Liver (tissue), 9 donors: ENCODE data around the gene TANGO2. TPM values are rescaled to one million over a fixed set of nuclear protein-coding genes. Genes with fewer than 3 reads are reported as not detected.

Experiments
- DNase-seq: peaks from one replicate; pipeline ENCODE4 v3.0.0-alpha.2; 2017; ENCODE audit warnings: low spot score
- H3K27ac ChIP-seq, 2 donors: one replicate each; pipeline ENCODE4 v1.7.0; 2013; ENCODE audit warnings: inconsistent platforms in 2 of 2, low read length in 2 of 2, control low read depth in 1 of 2, low read depth in 1 of 2, mild to moderate bottlenecking in 1 of 2
- H3K27me3 ChIP-seq, 4 donors: one replicate each; pipeline versions ENCODE4 v1.6.1 to v1.7.0; 2013; ENCODE audit warnings: low read length in 3 of 4, inconsistent platforms in 1 of 4, mild to moderate bottlenecking in 1 of 4, moderate library complexity in 1 of 4; ENCODE audit not compliant: control insufficient read depth in 4 of 4, insufficient read depth in 4 of 4
- H3K36me3 ChIP-seq, 4 donors: one replicate each; pipeline versions ENCODE4 v1.6.1 to v1.7.0; 2013; ENCODE audit warnings: low read length in 3 of 4, mild to moderate bottlenecking in 3 of 4, low read depth in 1 of 4, moderate library complexity in 1 of 4; ENCODE audit not compliant: control insufficient read depth in 4 of 4, insufficient read depth in 3 of 4
- H3K4me1 ChIP-seq, 4 donors: one replicate each; pipeline versions ENCODE4 v1.6.1 to v1.7.0; 2013; ENCODE audit warnings: low read length in 3 of 4, mild to moderate bottlenecking in 3 of 4, moderate library complexity in 1 of 4; ENCODE audit not compliant: control insufficient read depth in 4 of 4, insufficient read depth in 4 of 4
- H3K4me3 ChIP-seq, 3 donors: one replicate each; pipeline versions ENCODE4 v1.6.1 to v1.7.0; 2013; ENCODE audit warnings: low read length in 3 of 3, control low read depth in 1 of 3, low read depth in 1 of 3, mild to moderate bottlenecking in 1 of 3
- H3K9ac ChIP-seq, 2 donors: one replicate each; pipeline ENCODE4 v1.7.0; 2013; ENCODE audit warnings: low read length in 2 of 2, mild to moderate bottlenecking in 2 of 2, moderate library complexity in 2 of 2, control low read depth in 1 of 2, low read depth in 1 of 2
- H3K9me3 ChIP-seq, 4 donors: one replicate each; pipeline versions ENCODE4 v1.6.1 to v1.7.0; 2013; ENCODE audit warnings: low read length in 3 of 4; ENCODE audit not compliant: control insufficient read depth in 4 of 4
- ATF3 ChIP-seq: IDR thresholded peaks from 2 replicates; pipeline ENCODE4 v1.6.1; 2016; ENCODE audit warnings: antibody characterized with exemption
- FOXA1 ChIP-seq: IDR thresholded peaks from 2 replicates; pipeline ENCODE4 v1.6.1; 2016; ENCODE audit warnings: antibody characterized with exemption
- FOXA2 ChIP-seq: IDR thresholded peaks from 2 replicates; pipeline ENCODE4 v1.6.1; 2016; ENCODE audit warnings: antibody characterized with exemption
- GABPA ChIP-seq, 2 donors: IDR thresholded peaks in 1 of 2; conservative IDR thresholded peaks in 1 of 2; 2 replicates each; pipeline ENCODE4 v1.6.1; 2016; ENCODE audit warnings: antibody characterized with exemption in 2 of 2, mild to moderate bottlenecking in 1 of 2, moderate library complexity in 1 of 2
- HNF4A ChIP-seq, 2 donors: conservative IDR thresholded peaks; 2 replicates each; pipeline ENCODE4 v1.6.1; 2016; ENCODE audit warnings: antibody characterized with exemption in 2 of 2, mild to moderate bottlenecking in 2 of 2
- HNF4G ChIP-seq: IDR thresholded peaks from 2 replicates; pipeline ENCODE4 v1.6.1; 2016; ENCODE audit warnings: antibody characterized with exemption
- JUND ChIP-seq, 2 donors: IDR thresholded peaks; 2 replicates each; pipeline ENCODE4 v1.6.1; 2016; ENCODE audit warnings: antibody characterized with exemption in 2 of 2
- MAX ChIP-seq: IDR thresholded peaks from 2 replicates; pipeline ENCODE4 v1.6.1; 2016; ENCODE audit warnings: antibody characterized with exemption
- NR2F2 ChIP-seq: IDR thresholded peaks from 2 replicates; pipeline ENCODE4 v1.6.1; 2016; ENCODE audit warnings: antibody characterized with exemption
- RAD21 ChIP-seq, 2 donors: IDR thresholded peaks; 2 replicates each; pipeline ENCODE4 v1.6.1; 2016; ENCODE audit warnings: antibody characterized with exemption in 2 of 2, mild to moderate bottlenecking in 2 of 2
- RXRA ChIP-seq, 2 donors: IDR thresholded peaks; 2 replicates each; pipeline ENCODE4 v1.6.1; 2017 to 2018; ENCODE audit warnings: antibody characterized with exemption in 2 of 2, mild to moderate bottlenecking in 1 of 2
- SP1 ChIP-seq: IDR thresholded peaks from 2 replicates; pipeline ENCODE4 v1.6.1; 2018; ENCODE audit warnings: antibody characterized with exemption, mild to moderate bottlenecking
- TAF1 ChIP-seq: conservative IDR thresholded peaks from 2 replicates; pipeline ENCODE4 v1.6.1; 2016; ENCODE audit warnings: antibody characterized with exemption, mild to moderate bottlenecking
- YY1 ChIP-seq: IDR thresholded peaks from 2 replicates; pipeline ENCODE4 v1.6.1; 2016; ENCODE audit warnings: antibody characterized with exemption, mild to moderate bottlenecking
- WGBS: extraction: QIAGEN DNeasy Blood & Tissue Kit; methylation state at CpG from one replicate; pipeline ENCODE4 v1.1.7; 2013; 5-methylcytosine and 5-hydroxymethylcytosine counted together
- polyA plus RNA-seq, 2 donors: library from polyadenylated mRNA; stranded (reverse) in 1 of 2; unstranded in 1 of 2; fragments of 200-250 nt in 1 of 2; fragments of >200 nt in 1 of 2; fragmentation: Nextera tagmentation in 1 of 2; extraction: Ambion mirVana in 1 of 2; gene quantifications; one replicate each; pipeline versions ENCODE4 v1.2.1 to v1.2.3, GENCODE V29; 2013 to 2015
- total RNA-seq, 2 donors: library from RNA; depleted of rRNA; stranded (reverse); fragments of >200 nt; gene quantifications; one replicate each; pipeline ENCODE4 v1.2.3, GENCODE V29; 2014
- TF ChIP-seq, protein P1 (sequence below): IDR thresholded peaks from 2 replicates; pipeline ENCODE4 v1.6.1; 2016; ENCODE audit warnings: antibody characterized with exemption, mild to moderate bottlenecking
- TF ChIP-seq, protein P2 (sequence below): fragments of 150-350 bp; IDR thresholded peaks from 2 replicates; pipeline ENCODE4 v1.5.1; 2017; ENCODE audit warnings: improper control_type of control experiment, low read depth, low read length; ENCODE audit not compliant: missing input control
- donor health status: healthy.
- donor health status: healthy.
- donor health status: healthy.
- donor health status: healthy.
- donor health status: healthy.

TANGO2 gene
- total and polyA plus RNA-seq, 4 donors: 10.8 to 153 (median 16.1) TPM

GRCh38 chr22:19988965-19989724 is 31.8 kb upstream of the TANGO2 start:
- Histone ChIP-seq H3K27ac (peak overlapping the region in 1 of 2 donors; percentile 60), H3K4me3 (no peak overlapping the region), H3K9me3 (no peaks in the 10 kb centered on the region), H3K36me3 (no peaks in the 10 kb centered on the region), H3K9ac (no peak overlapping the region), H3K4me1 (peaks cover 4 to 44% (median 28%) of the 10 kb centered on the region in 4 donors), H3K27me3 (no peaks in the 10 kb centered on the region)
- TF ChIP-seq NR2F2: peak; percentile 88
- TF ChIP-seq RXRA (IDR thresholded peaks at IDR 0.05): peak; percentile 79 to 91
- TF ChIP-seq HNF4A (conservative IDR thresholded peaks at IDR 0.05): peak in 1 of 2 donors; percentile 21
- peak; percentile 51 for TF ChIP-seq SP1
- TF ChIP-seq, protein P1, sequence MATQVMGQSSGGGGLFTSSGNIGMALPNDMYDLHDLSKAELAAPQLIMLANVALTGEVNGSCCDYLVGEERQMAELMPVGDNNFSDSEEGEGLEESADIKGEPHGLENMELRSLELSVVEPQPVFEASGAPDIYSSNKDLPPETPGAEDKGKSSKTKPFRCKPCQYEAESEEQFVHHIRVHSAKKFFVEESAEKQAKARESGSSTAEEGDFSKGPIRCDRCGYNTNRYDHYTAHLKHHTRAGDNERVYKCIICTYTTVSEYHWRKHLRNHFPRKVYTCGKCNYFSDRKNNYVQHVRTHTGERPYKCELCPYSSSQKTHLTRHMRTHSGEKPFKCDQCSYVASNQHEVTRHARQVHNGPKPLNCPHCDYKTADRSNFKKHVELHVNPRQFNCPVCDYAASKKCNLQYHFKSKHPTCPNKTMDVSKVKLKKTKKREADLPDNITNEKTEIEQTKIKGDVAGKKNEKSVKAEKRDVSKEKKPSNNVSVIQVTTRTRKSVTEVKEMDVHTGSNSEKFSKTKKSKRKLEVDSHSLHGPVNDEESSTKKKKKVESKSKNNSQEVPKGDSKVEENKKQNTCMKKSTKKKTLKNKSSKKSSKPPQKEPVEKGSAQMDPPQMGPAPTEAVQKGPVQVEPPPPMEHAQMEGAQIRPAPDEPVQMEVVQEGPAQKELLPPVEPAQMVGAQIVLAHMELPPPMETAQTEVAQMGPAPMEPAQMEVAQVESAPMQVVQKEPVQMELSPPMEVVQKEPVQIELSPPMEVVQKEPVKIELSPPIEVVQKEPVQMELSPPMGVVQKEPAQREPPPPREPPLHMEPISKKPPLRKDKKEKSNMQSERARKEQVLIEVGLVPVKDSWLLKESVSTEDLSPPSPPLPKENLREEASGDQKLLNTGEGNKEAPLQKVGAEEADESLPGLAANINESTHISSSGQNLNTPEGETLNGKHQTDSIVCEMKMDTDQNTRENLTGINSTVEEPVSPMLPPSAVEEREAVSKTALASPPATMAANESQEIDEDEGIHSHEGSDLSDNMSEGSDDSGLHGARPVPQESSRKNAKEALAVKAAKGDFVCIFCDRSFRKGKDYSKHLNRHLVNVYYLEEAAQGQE: no peak
- DNase-seq: no peak
- WGBS: 78% methylated on average over 18 of the region's 18 CpGs

- no peak overlapping the region for H3K4me3 ChIP-seq
- H3K4me1 ChIP-seq: peaks cover 2 to 44% (median 28%) of the 10 kb centered on the region in 4 donors
- no peak overlapping the region for H3K9ac ChIP-seq
- TF ChIP-seq JUND (IDR thresholded peaks at IDR 0.05) (no peak), GABPA (IDR thresholded peaks at IDR 0.05 in 1 of 2, conservative IDR thresholded peaks at IDR 0.05 in 1 of 2) (no peak), HNF4A (conservative IDR thresholded peaks at IDR 0.05) (no peak), SP1 (no peak), FOXA1 (no peak), RXRA (IDR thresholded peaks at IDR 0.05) (no peak), RAD21 (IDR thresholded peaks at IDR 0.05) (no peak), YY1 (no peak), HNF4G (no peak), FOXA2 (no peak), NR2F2 (no peak), ATF3 (no peak), TAF1 (no peak), MAX (no peak)
- TF ChIP-seq, protein P2, sequence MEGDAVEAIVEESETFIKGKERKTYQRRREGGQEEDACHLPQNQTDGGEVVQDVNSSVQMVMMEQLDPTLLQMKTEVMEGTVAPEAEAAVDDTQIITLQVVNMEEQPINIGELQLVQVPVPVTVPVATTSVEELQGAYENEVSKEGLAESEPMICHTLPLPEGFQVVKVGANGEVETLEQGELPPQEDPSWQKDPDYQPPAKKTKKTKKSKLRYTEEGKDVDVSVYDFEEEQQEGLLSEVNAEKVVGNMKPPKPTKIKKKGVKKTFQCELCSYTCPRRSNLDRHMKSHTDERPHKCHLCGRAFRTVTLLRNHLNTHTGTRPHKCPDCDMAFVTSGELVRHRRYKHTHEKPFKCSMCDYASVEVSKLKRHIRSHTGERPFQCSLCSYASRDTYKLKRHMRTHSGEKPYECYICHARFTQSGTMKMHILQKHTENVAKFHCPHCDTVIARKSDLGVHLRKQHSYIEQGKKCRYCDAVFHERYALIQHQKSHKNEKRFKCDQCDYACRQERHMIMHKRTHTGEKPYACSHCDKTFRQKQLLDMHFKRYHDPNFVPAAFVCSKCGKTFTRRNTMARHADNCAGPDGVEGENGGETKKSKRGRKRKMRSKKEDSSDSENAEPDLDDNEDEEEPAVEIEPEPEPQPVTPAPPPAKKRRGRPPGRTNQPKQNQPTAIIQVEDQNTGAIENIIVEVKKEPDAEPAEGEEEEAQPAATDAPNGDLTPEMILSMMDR: no peak
- TF ChIP-seq, protein P1: no peak
- H3K36me3 ChIP-seq: no peaks in the 10 kb centered on the region
- H3K27me3 ChIP-seq: no peaks in the 10 kb centered on the region
- H3K27ac ChIP-seq: peak overlapping the region in 1 of 2 donors; percentile 60
- no peaks in the 10 kb centered on the region for H3K9me3 ChIP-seq
- DNase-seq: no peak
- 90% methylated on average over 3 of the region's 3 CpGs for whole genome bisulfite sequencing
Observed at GRCh38 chr22:19989725-19990067, 31.2 kb upstream of the TANGO2 start.
